GM12873 (cell line): Measurements from ENCODE around the gene CEP131.

ENCODE experiments used
- CTCF ChIP-seq: IDR thresholded peaks from 2 replicates; pipeline ENCODE4 v1.5.1; 2012; ENCODE audit warnings: low read depth, mild to moderate bottlenecking, moderate library complexity, low read length, control low read depth; ENCODE audit not compliant: insufficient read depth; ENCODE audit errors: missing control alignments

Gene CEP131

GRCh38 chr17:81150377-81151077, 72.2 kb downstream of the CEP131 start:
- TF ChIP-seq CTCF = no peak

- TF ChIP-seq CTCF = no peak
Observed at GRCh38 chr17:81148986-81149533, 73.7 kb downstream of the CEP131 start.

GRCh38 chr17:81148571-81148970, 74.2 kb downstream of the CEP131 start:
- TF ChIP-seq CTCF = no peak

GRCh38 chr17:81147701-81148100, 75.1 kb downstream of the CEP131 start:
- TF ChIP-seq CTCF = no peak

GRCh38 chr17:81144423-81144781, 78.4 kb downstream of the CEP131 start:
- no peak for TF ChIP-seq CTCF

GRCh38 chr17:81143717-81144422, 78.9 kb downstream of the CEP131 start:
- TF ChIP-seq CTCF = no peak

- TF ChIP-seq CTCF = no peak
Observed at GRCh38 chr17:81143200-81143527, 79.6 kb downstream of the CEP131 start.
